DMS 273 treated with DMSO at 0.1 percent for 48 hours (cell line): Measurements from ENCODE around the gene GPR108.

Experiments
- DNase-seq: peaks from one replicate; lab custom pipeline; 2025; lab: John Stamatoyannopoulos, UW

Gene GPR108

GRCh38 chr19:6707011-6707657, 30.2 kb downstream of the GPR108 start:
- no peak for DNase-seq

GRCh38 chr19:6706633-6706958, 30.8 kb downstream of the GPR108 start:
- DNase-seq, result no peak

GRCh38 chr19:6705931-6706632, 31.3 kb downstream of the GPR108 start:
- DNase-seq, result no peak

GRCh38 chr19:6700586-6701316, 36.6 kb downstream of the GPR108 start:
- DNase-seq, result no peak

- no peak for DNase-seq
Measured at GRCh38 chr19:6699935-6700334, 37.4 kb downstream of the GPR108 start.

GRCh38 chr19:6697291-6697690, 40.1 kb downstream of the GPR108 start:
- DNase-seq, result no peak

GRCh38 chr19:6696239-6696820, 41.0 kb downstream of the GPR108 start:
- no peak for DNase-seq

- DNase-seq, result no peak
Measured at GRCh38 chr19:6694147-6694815, 43.1 kb downstream of the GPR108 start.

- no peak for DNase-seq
Measured at GRCh38 chr19:6693681-6694080, 43.7 kb downstream of the GPR108 start.

GRCh38 chr19:6693056-6693471, 44.3 kb downstream of the GPR108 start:
- DNase-seq, result no peak

GRCh38 chr19:6692027-6692426, 45.4 kb downstream of the GPR108 start:
- DNase-seq, result no peak

- no peak for DNase-seq
Measured at GRCh38 chr19:6691342-6691741, 46.0 kb downstream of the GPR108 start.

- no peak for DNase-seq
Measured at GRCh38 chr19:6690160-6690885, 47.1 kb downstream of the GPR108 start.

GRCh38 chr19:6687114-6687513, 50.3 kb downstream of the GPR108 start:
- no peak for DNase-seq

- DNase-seq, result no peak
Measured at GRCh38 chr19:6686628-6686975, 50.8 kb downstream of the GPR108 start.

- no peak for DNase-seq
Measured at GRCh38 chr19:6685962-6686627, 51.3 kb downstream of the GPR108 start.

- no peak for DNase-seq
Measured at GRCh38 chr19:6685482-6685881, 51.9 kb downstream of the GPR108 start.

GRCh38 chr19:6683971-6684370, 53.4 kb downstream of the GPR108 start:
- no peak for DNase-seq

- no peak for DNase-seq
Measured at GRCh38 chr19:6682607-6683128, 54.7 kb downstream of the GPR108 start.

GRCh38 chr19:6680141-6680540, 57.2 kb downstream of the GPR108 start:
- DNase-seq, result no peak
